ENCODE results near the gene PTPN3. TPM values are rescaled to one million over a fixed set of nuclear protein-coding genes. Genes with fewer than 3 reads are reported as not detected.
A peak's percentile ranks its signal among the peaks of the same experiment; 100 is the strongest.

PTPN3 gene
- total and polyA plus RNA-seq, 10 of the 15 experiments (the other 5 are each of a cell fraction or from before 2014, with no cell fraction given): 0.18 to 1.3 (median 0.39) TPM

DNA sequence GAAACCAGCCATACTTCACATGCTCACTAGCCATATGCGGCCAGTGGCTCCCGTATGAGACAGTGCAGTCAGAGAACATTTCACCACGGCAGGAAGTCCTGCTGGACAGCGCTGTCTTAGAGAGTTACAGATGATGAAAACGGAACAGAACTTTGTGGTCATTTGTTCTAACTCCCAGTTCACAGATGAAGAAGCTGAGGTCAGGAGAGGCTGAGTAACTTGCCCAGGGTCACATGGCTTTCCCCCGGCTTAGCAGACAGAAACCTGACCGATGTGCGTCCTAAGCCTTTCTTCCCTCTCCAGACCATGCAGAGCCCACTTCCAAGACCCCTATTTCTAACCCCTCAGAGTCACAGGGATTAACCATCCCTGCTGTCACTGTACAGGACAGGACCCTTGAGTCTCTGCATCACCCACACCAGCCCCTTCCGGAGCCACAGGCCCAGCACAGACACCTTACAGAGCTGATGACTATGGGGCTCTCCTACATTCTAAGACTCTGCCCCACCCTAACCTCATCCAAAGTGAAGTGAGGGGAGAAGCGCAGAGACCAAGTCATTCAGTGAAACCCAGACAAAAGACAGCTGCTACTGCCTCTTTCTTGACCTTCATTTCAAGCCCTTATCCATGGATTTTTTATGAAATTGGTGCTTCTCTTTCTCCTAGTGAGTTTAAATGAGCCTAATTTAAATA lies 86.9 kb downstream of the PTPN3 start (continued):
- TF ChIP-seq ASH2L (IDR thresholded peaks at IDR 0.05; ENCODE audit: borderline replicate concordance, low read depth) (no peak; the same call in 1 of the 2 replicates), ZNF274 (IDR thresholded peaks at IDR 0.05; ENCODE audit: insufficient read depth, insufficient read length) (no peak), TCF12 (IDR thresholded peaks at IDR 0.05; ENCODE audit: low read depth, low read length) (peak; percentile 84), DPF2 (IDR thresholded peaks at IDR 0.05) (peak; percentile 76), RAD51 (IDR thresholded peaks at IDR 0.05) (peak; percentile 88), CHD4 (IDR thresholded peaks at IDR 0.05) (no peak), SPI1 (IDR thresholded peaks at IDR 0.05; ENCODE audit: borderline replicate concordance, insufficient read depth, low read depth, low read length) (peak; percentile 80), SP1 (IDR thresholded peaks at IDR 0.05; ENCODE audit: low read depth, low read length) (peak; percentile 65), STAT3 (IDR thresholded peaks at IDR 0.05; ENCODE audit: low read depth, low read length) (peak; percentile 80; the same call in 1 of the 2 replicates), POLR2A (IDR thresholded peaks at IDR 0.05; ENCODE audit: low read depth, low read length) (no peak), GATAD2B (conservative IDR thresholded peaks at IDR 0.05; ENCODE audit: low read depth) (no peak; the same call in 1 of the 2 replicates), EED (IDR thresholded peaks at IDR 0.05; ENCODE audit: low read depth) (peak; percentile 81), YY1 (IDR thresholded peaks at IDR 0.05; ENCODE audit: low read depth, low read length) (0 out of 2 replicates have a peak, but pooled peaks have one; percentile 17), BRCA1 (IDR thresholded peaks at IDR 0.05; ENCODE audit: low read depth, low read length) (no peak), CHD1 (IDR thresholded peaks at IDR 0.05; ENCODE audit: low read depth, low read length) (no peak), POLR2AphosphoS2 (IDR thresholded peaks at IDR 0.05; ENCODE audit: low read depth, low read length) (no peak), MEF2A (IDR thresholded peaks at IDR 0.05; ENCODE audit: insufficient read depth, low read depth, low read length) (no peak), STAT1 (conservative IDR thresholded peaks at IDR 0.05) (no peak; the same call in 1 of the 2 replicates)
- TF ChIP-seq, protein P1, sequence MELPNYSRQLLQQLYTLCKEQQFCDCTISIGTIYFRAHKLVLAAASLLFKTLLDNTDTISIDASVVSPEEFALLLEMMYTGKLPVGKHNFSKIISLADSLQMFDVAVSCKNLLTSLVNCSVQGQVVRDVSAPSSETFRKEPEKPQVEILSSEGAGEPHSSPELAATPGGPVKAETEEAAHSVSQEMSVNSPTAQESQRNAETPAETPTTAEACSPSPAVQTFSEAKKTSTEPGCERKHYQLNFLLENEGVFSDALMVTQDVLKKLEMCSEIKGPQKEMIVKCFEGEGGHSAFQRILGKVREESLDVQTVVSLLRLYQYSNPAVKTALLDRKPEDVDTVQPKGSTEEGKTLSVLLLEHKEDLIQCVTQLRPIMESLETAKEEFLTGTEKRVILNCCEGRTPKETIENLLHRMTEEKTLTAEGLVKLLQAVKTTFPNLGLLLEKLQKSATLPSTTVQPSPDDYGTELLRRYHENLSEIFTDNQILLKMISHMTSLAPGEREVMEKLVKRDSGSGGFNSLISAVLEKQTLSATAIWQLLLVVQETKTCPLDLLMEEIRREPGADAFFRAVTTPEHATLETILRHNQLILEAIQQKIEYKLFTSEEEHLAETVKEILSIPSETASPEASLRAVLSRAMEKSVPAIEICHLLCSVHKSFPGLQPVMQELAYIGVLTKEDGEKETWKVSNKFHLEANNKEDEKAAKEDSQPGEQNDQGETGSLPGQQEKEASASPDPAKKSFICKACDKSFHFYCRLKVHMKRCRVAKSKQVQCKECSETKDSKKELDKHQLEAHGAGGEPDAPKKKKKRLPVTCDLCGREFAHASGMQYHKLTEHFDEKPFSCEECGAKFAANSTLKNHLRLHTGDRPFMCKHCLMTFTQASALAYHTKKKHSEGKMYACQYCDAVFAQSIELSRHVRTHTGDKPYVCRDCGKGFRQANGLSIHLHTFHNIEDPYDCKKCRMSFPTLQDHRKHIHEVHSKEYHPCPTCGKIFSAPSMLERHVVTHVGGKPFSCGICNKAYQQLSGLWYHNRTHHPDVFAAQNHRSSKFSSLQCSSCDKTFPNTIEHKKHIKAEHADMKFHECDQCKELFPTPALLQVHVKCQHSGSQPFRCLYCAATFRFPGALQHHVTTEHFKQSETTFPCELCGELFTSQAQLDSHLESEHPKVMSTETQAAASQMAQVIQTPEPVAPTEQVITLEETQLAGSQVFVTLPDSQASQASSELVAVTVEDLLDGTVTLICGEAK (IDR thresholded peaks at IDR 0.05; ENCODE audit: borderline replicate concordance): peak; percentile 54; the same call in 1 of the 2 replicates
- TF ChIP-seq, protein P2, sequence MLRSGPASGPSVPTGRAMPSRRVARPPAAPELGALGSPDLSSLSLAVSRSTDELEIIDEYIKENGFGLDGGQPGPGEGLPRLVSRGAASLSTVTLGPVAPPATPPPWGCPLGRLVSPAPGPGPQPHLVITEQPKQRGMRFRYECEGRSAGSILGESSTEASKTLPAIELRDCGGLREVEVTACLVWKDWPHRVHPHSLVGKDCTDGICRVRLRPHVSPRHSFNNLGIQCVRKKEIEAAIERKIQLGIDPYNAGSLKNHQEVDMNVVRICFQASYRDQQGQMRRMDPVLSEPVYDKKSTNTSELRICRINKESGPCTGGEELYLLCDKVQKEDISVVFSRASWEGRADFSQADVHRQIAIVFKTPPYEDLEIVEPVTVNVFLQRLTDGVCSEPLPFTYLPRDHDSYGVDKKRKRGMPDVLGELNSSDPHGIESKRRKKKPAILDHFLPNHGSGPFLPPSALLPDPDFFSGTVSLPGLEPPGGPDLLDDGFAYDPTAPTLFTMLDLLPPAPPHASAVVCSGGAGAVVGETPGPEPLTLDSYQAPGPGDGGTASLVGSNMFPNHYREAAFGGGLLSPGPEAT (IDR thresholded peaks at IDR 0.05; ENCODE audit: low read depth): no peak; the same call in 1 of the 2 replicates
- TF ChIP-seq, protein P3, sequence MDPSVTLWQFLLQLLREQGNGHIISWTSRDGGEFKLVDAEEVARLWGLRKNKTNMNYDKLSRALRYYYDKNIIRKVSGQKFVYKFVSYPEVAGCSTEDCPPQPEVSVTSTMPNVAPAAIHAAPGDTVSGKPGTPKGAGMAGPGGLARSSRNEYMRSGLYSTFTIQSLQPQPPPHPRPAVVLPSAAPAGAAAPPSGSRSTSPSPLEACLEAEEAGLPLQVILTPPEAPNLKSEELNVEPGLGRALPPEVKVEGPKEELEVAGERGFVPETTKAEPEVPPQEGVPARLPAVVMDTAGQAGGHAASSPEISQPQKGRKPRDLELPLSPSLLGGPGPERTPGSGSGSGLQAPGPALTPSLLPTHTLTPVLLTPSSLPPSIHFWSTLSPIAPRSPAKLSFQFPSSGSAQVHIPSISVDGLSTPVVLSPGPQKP (IDR thresholded peaks at IDR 0.05; ENCODE audit: low read depth, low read length): no peak
- TF ChIP-seq, protein P4, sequence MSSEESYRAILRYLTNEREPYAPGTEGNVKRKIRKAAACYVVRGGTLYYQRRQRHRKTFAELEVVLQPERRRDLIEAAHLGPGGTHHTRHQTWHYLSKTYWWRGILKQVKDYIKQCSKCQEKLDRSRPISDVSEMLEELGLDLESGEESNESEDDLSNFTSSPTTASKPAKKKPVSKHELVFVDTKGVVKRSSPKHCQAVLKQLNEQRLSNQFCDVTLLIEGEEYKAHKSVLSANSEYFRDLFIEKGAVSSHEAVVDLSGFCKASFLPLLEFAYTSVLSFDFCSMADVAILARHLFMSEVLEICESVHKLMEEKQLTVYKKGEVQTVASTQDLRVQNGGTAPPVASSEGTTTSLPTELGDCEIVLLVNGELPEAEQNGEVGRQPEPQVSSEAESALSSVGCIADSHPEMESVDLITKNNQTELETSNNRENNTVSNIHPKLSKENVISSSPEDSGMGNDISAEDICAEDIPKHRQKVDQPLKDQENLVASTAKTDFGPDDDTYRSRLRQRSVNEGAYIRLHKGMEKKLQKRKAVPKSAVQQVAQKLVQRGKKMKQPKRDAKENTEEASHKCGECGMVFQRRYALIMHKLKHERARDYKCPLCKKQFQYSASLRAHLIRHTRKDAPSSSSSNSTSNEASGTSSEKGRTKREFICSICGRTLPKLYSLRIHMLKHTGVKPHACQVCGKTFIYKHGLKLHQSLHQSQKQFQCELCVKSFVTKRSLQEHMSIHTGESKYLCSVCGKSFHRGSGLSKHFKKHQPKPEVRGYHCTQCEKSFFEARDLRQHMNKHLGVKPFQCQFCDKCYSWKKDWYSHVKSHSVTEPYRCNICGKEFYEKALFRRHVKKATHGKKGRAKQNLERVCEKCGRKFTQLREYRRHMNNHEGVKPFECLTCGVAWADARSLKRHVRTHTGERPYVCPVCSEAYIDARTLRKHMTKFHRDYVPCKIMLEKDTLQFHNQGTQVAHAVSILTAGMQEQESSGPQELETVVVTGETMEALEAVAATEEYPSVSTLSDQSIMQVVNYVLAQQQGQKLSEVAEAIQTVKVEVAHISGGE (CRISPR knock-in tag; IDR thresholded peaks at IDR 0.05): no peak

All from GM12878 (cell line).